Measurements from ENCODE around the gene TMEM168.

The TMEM168 gene

GRCh38 chr7:112714917-112715316 is 75.3 kb downstream of the TMEM168 start:
- TF ChIP-seq GATA2 (IDR thresholded peaks at IDR 0.05; ENCODE audit: low read depth, low read length): no peak
